Pancreas (tissue), 10 donors: ENCODE data around the gene NAIF1. TPM values are rescaled to one million over a fixed set of nuclear protein-coding genes. Genes with fewer than 3 reads are reported as not detected.

ENCODE experiments used
- ATAC-seq, 4 donors: fragments of 200-7000 bp; cut with Tn5 transposase; one replicate each; pipeline versions ENCODE4 v1.8.0 to v1.9.1; 2020; ENCODE audit warnings: mild to moderate bottlenecking in 4 of 4, moderate library complexity in 4 of 4
- DNase-seq, 6 donors: peaks; one replicate each; pipeline ENCODE4 v3.0.0-alpha.2; 2020
- FAIRE-seq: peaks from 2 replicates; lab custom pipeline; 2012; peaks lifted over from hg19 to GRCh38; lab: Jason Lieb, UNC
- H3K27ac ChIP-seq, 4 donors: fragments of 200-600 bp; sonication (generic); 1 replicate in 3 of 4; 2 replicates in 1 of 4; pipeline versions ENCODE4 v1.5.0 to v1.8.0; 2020
- H3K27me3 ChIP-seq, 4 donors: fragments of 200-600 bp; one replicate each; pipeline ENCODE4 v1.8.0; 2021
- H3K36me3 ChIP-seq, 3 donors: fragments of 200-600 bp; sonication (generic) in 1 of 3; one replicate each; pipeline versions ENCODE4 v1.5.0 to v1.8.0; 2020 to 2021
- H3K4me1 ChIP-seq, 3 donors: fragments of 200-600 bp; one replicate each; pipeline ENCODE4 v1.8.0; 2021
- H3K4me3 ChIP-seq, 4 donors: fragments of 200-600 bp; sonication (generic) in 2 of 4; one replicate each; pipeline versions ENCODE4 v1.5.0 to v1.8.0; 2020 to 2021
- H3K9me3 ChIP-seq, 4 donors: fragments of 200-600 bp; one replicate each; pipeline ENCODE4 v1.8.0; 2021
- WGBS, 2 donors: extraction: QIAGEN DNeasy Blood & Tissue Kit; methylation state at CpG; one replicate each; pipeline ENCODE4 v1.1.7; 2013; 5-methylcytosine and 5-hydroxymethylcytosine counted together
- intact Hi-C, 3 donors: fragments of 100-400 bp; cut with DNase I; formaldehyde crosslinking; loops; one replicate each; pipeline versions ENCODE4 v1.11.1 to v1.14.2; 2022
- polyA plus RNA-seq, 2 donors: library from polyadenylated mRNA; stranded (reverse); fragments of 200-250 nt; gene quantifications; one replicate each; pipeline ENCODE4 v1.2.3, GENCODE V29; 2013
- total RNA-seq, 6 donors: library from RNA; stranded (reverse); fragmentation: NEBNext Ultra II Directional in 4 of 6; extraction: Animal tissue kit (Norgen Biotek cat#: 25700) in 4 of 6; gene quantifications; one replicate each; pipeline versions ENCODE4 v1.2.1 to v1.2.4, GENCODE V29; 2021 to 2023
- TF ChIP-seq, protein P1 (sequence below), 4 donors: fragments of 200-600 bp; sonication (generic) in 3 of 4; IDR thresholded peaks; one replicate each; pipeline versions ENCODE4 v1.5.0 to v1.8.0; 2021; ENCODE audit warnings: antibody characterized with exemption in 4 of 4
- donor health status: healthy with polysubstance abuse.
- donor health status: DM: no; HTN: no; CAD: no; lungs with moderate emphysema.
- donor health status: DM: no; HTN: no; CAD: no.
- donor health status: control.
- donor health status: control.
- donor health status: Bipolar disorder and iron deficiency.
- donor health status: DM: yes; HTN: yes; CAD: no.
- donor health status: DM: no; HTN: no; CAD: no.
- donor health status: DM: no; HTN: no; CAD: no.
- donor health status: DM: yes; HTN: yes; CAD: no.

Gene NAIF1
- total and polyA plus RNA-seq, 8 donors: 3.0 to 6.8 (median 4.2) TPM

DNA sequence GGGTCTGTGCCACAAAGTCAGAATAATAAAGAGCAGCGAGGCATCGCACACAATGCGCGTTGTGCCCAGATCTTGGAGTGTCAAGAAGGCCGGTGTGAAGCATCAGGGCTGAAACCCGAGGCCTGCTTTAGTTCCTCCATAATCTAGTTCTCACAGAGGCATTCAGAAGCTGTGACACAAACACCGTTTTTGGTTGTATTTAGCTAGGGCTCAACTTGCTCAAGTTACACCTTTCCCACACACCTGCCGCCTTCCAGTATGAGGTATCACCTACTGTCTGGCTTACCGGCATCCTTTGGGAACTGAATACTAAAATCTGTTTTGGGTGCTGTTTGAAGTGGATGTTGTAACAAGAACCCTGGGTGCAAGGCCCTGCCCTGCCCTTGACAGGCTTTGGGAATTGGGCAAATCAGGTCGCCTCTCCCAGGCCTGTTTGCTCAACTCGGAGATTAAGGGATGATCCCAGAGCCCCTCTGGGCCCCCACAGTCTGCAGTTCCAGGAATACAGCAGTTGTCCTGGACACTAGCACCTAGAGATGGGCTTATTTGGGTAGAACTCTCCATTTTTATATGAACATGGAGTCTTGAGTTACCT, 27.9 kb upstream of the NAIF1 start:
- H3K4me3 ChIP-seq: no peak overlapping the region
- ATAC-seq: no peak
- TF ChIP-seq, protein P1, sequence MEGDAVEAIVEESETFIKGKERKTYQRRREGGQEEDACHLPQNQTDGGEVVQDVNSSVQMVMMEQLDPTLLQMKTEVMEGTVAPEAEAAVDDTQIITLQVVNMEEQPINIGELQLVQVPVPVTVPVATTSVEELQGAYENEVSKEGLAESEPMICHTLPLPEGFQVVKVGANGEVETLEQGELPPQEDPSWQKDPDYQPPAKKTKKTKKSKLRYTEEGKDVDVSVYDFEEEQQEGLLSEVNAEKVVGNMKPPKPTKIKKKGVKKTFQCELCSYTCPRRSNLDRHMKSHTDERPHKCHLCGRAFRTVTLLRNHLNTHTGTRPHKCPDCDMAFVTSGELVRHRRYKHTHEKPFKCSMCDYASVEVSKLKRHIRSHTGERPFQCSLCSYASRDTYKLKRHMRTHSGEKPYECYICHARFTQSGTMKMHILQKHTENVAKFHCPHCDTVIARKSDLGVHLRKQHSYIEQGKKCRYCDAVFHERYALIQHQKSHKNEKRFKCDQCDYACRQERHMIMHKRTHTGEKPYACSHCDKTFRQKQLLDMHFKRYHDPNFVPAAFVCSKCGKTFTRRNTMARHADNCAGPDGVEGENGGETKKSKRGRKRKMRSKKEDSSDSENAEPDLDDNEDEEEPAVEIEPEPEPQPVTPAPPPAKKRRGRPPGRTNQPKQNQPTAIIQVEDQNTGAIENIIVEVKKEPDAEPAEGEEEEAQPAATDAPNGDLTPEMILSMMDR (IDR thresholded peaks at IDR 0.05): no peak
- no peaks in the 10 kb centered on the region for H3K9me3 ChIP-seq
- peak in 1 of 6 donors; percentile 28 for DNase-seq
- no peak for FAIRE-seq
- peak overlapping the region; percentile 86 to 97 (median 93) for H3K27ac ChIP-seq
- intact Hi-C loops: no loop called here
- H3K4me1 ChIP-seq: peaks cover 6 to 41% (median 22%) of the 10 kb centered on the region in 3 donors
- H3K36me3 ChIP-seq: no peaks in the 10 kb centered on the region
- H3K27me3 ChIP-seq: no peaks in the 10 kb centered on the region
- 84 to 85% methylated on average over 11 of the region's 11 CpGs for WGBS, 2 donors

DNA sequence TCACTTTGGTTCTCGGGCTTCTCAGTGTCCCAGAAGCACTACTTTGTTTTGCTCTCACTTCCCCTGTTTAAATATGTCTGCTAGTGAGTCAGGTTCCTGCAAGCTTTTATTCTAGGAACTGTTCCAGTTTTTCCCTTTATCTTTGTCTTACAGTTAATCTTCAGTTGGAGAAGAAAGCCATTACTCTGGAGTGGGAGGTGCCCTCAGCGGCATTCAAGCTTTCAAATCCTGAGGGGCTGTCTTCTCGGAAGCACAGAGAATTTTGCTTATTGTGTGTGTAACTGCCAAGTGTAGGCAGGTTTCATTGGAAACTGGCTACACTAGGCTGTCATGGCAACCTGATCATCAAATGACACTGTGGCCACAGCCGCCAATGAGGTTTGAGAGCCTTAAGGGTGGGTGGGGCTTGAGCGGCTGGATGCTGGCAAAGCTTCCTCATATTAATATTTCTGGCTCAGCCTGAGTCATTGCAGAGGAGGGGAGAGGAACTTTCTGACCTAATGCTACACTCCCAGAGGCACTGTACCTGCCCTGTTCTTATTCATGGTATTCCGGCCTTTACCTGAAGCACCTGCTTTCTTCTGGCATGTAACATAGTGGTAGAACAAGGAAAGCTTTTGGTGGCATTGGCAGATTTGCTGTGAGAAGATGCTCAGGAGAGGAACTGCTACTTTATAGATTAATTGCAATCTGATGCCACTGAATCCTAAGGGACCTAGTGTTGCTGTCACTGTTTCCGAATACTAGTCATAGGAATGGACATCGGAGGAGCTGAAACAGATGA, 27.2 kb upstream of the NAIF1 start:
- Histone ChIP-seq H3K4me1 (peaks cover 6 to 39% (median 22%) of the 10 kb centered on the region in 3 donors), H3K9me3 (no peaks in the 10 kb centered on the region), H3K36me3 (no peaks in the 10 kb centered on the region), H3K27ac (peak overlapping the region; percentile 86 to 97 (median 93)), H3K27me3 (no peaks in the 10 kb centered on the region), H3K4me3 (peak overlapping the region in 1 of 4 donors; percentile 26)
- peak; percentile 67 to 81 (median 75) for ATAC-seq
- peak; percentile 47 for FAIRE-seq
- intact Hi-C loops: no loop called here
- TF ChIP-seq, protein P1 (IDR thresholded peaks at IDR 0.05): no peak
- peak; percentile 79 to 95 (median 92) for DNase-seq
- 21 to 23% methylated on average over 8 of the region's 8 CpGs for WGBS, 2 donors

DNA sequence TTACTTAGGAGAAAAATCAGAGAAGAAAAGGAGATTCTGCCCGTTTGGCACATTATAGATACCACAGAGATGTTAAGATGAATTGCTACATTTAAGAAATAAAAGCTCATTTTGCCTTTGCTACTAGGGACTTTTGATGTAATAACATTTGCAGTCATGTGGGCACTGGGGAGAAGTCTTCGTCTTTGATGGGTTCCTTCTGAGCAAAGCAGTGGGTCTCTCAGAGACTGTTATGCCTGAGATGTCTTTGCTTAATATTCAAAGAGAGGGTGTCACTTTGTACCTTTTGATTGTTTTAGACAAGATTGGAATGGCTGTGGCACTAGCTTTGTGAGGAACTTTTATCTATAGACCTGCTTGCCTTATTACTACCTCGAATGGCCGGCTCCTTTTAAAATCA, 25.9 kb upstream of the NAIF1 start:
- DNase-seq: no peak
- intact Hi-C loops: no loop called here
- H3K36me3 ChIP-seq: no peaks in the 10 kb centered on the region
- 74 to 75% methylated on average over 4 of the region's 4 CpGs for WGBS, 2 donors
- no peak overlapping the region for H3K4me3 ChIP-seq
- TF ChIP-seq, protein P1 (IDR thresholded peaks at IDR 0.05): no peak
- H3K27me3 ChIP-seq: no peaks in the 10 kb centered on the region
- FAIRE-seq: no peak
- H3K4me1 ChIP-seq: peaks cover 6 to 37% (median 18%) of the 10 kb centered on the region in 3 donors
- peak overlapping the region; percentile 86 to 97 (median 93) for H3K27ac ChIP-seq
- no peak for ATAC-seq
- H3K9me3 ChIP-seq: no peaks in the 10 kb centered on the region

DNA sequence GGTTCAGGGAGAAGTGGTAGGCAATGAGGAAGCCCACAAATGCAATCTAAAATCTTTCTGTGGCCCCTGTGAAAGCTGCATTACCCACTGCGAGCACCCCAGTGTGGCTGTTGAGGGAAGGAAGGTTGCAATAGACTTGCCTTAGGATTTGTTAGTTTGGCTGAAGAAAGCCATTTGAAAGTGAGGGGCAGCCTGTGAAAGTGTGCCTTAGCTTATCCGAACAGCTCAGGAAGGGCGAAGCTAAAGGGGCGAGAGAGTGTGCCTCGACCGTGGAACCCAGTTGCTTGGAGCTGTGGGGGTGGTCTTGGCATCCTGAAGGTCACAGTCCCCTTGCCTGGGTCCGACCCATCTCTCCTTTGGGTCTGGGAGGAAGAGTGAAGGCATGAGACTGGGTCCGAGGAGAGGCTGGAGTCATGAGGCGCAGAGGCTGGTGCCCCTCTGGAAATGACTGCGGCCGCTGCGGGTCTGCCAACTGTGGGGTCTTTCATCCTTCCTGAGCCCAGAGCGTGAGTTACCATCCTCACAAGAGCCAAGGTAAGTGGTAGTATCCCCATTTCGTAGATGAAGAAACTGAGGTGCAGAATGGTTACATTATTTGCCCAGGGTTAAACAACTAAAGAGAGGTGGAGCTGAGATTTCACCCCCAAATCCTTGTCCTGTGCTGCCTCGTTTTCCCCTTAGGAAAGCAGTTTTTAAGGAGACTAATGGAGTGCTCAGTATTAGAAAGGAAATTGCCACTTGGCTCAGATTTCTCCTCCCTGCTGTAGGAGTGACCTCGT, 25.3 kb upstream of the NAIF1 start:
- no peak for ATAC-seq
- intact Hi-C loops: no loop called here
- Histone ChIP-seq H3K9me3 (no peaks in the 10 kb centered on the region), H3K27ac (peak overlapping the region in 2 of 4 donors; percentile 92 to 97), H3K4me3 (no peak overlapping the region), H3K27me3 (no peaks in the 10 kb centered on the region), H3K36me3 (no peaks in the 10 kb centered on the region), H3K4me1 (peaks cover 0 to 30% (median 12%) of the 10 kb centered on the region in 3 donors)
- no peak for DNase-seq
- TF ChIP-seq, protein P1 (IDR thresholded peaks at IDR 0.05): no peak
- no peak for FAIRE-seq
- WGBS, 2 donors: 83 to 85% methylated on average over 16 of the region's 16 CpGs
